ENCODE data around the gene NDFIP2. TPM values are rescaled to one million over a fixed set of nuclear protein-coding genes. Genes with fewer than 3 reads are reported as not detected.

Gene NDFIP2
- total RNA-seq, 1 experiment from 2014 or later: 31.0 TPM

DNA sequence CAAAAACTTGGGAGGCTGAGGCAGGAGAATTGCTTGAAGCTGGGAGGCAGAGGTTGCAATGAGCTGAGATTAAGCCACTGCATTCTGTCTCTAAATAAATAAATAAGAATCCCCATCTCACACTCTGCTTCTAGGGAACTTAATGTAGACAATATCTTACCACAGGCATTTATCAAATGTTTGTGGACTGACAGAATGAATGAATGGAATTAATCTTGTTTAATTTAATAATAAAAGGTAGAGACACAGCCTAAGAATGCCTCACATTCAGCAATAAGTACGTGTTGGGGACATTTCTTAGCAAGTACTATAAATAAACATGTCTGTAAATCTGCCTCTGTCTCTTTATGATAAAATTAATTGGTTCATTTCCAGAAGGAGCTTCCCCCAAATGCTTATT lies 38.7 kb upstream of the NDFIP2 start:
- Histone ChIP-seq H3K4me1 (ENCODE audit: insufficient read depth, low read length) (no peaks in the 10 kb centered on the region), H4K5ac (ENCODE audit: insufficient read length, low read depth, low read length) (no peak overlapping the region), H4K8ac (replicated peaks; ENCODE audit: insufficient read length, low read depth, low read length) (no peak overlapping the region), H2BK5ac (ENCODE audit: insufficient read length, low read length) (no peak overlapping the region), H3T11ph (ENCODE audit: low read length) (no peak overlapping the region), H3K14ac (ENCODE audit: insufficient read depth, low read length) (no peak overlapping the region), H3K27ac (ENCODE audit: insufficient read length, low read depth, low read length) (no peak overlapping the region), H2AK5ac (ENCODE audit: insufficient read length, low read length) (no peak overlapping the region), H2AFZ (ENCODE audit: low read length) (no peak overlapping the region), H2BK120ac (ENCODE audit: low read depth, low read length, poor library complexity, severe bottlenecking) (no peak overlapping the region), H3K4ac (ENCODE audit: low read depth, low read length) (no peak overlapping the region), H3K9me3 (ENCODE audit: control insufficient read depth, low read depth, low read length) (no peaks in the 10 kb centered on the region), H3K23ac (ENCODE audit: insufficient read length, low read depth, low read length) (no peak overlapping the region), H2BK15ac (ENCODE audit: low read depth, low read length) (no peak overlapping the region), H3K79me2 (ENCODE audit: insufficient read depth, low read length) (no peaks in the 10 kb centered on the region), H3K27me3 (ENCODE audit: insufficient read depth, low read length) (no peaks in the 10 kb centered on the region), H3K9ac (ENCODE audit: extremely low read depth, insufficient read length, low read length) (no peak overlapping the region), H4K20me1 (ENCODE audit: control insufficient read depth, insufficient read depth, insufficient read length) (no peaks in the 10 kb centered on the region), H3K56ac (ENCODE audit: insufficient read length, low read depth, low read length) (no peak overlapping the region), H2BK20ac (ENCODE audit: low read depth, low read length, poor library complexity, severe bottlenecking) (no peak overlapping the region), H3K23me2 (ENCODE audit: insufficient read length, low read depth, low read length, poor library complexity, severe bottlenecking) (no peaks in the 10 kb centered on the region), H3K4me2 (ENCODE audit: insufficient read depth, insufficient read length, low read length) (no peak overlapping the region), H3K79me1 (ENCODE audit: insufficient read depth, low read depth, low read length, poor library complexity, severe bottlenecking) (no peaks in the 10 kb centered on the region), H4K91ac (ENCODE audit: insufficient read length, low read depth, low read length) (no peak overlapping the region), H3K18ac (ENCODE audit: insufficient read length, low read depth, low read length) (no peak overlapping the region), H2BK12ac (ENCODE audit: insufficient read length, low read depth, low read length) (no peak overlapping the region)
- Mint-ChIP-seq H3K4me1 (peaks cover 11 to 26% of the 10 kb centered on the region in 2 experiments), H3K27ac (no peak overlapping the region), H3K9me3 (no peaks in the 10 kb centered on the region), H3K36me3 (ENCODE audit: insufficient read depth in 1 of 3, low read depth in 3 of 3) (no peaks in the 10 kb centered on the region), H3K27me3 (ENCODE audit: low read depth) (no peaks in the 10 kb centered on the region), H3K4me3 (no peak overlapping the region)
- DNase-seq: no peak
- TF ChIP-seq, protein P1, sequence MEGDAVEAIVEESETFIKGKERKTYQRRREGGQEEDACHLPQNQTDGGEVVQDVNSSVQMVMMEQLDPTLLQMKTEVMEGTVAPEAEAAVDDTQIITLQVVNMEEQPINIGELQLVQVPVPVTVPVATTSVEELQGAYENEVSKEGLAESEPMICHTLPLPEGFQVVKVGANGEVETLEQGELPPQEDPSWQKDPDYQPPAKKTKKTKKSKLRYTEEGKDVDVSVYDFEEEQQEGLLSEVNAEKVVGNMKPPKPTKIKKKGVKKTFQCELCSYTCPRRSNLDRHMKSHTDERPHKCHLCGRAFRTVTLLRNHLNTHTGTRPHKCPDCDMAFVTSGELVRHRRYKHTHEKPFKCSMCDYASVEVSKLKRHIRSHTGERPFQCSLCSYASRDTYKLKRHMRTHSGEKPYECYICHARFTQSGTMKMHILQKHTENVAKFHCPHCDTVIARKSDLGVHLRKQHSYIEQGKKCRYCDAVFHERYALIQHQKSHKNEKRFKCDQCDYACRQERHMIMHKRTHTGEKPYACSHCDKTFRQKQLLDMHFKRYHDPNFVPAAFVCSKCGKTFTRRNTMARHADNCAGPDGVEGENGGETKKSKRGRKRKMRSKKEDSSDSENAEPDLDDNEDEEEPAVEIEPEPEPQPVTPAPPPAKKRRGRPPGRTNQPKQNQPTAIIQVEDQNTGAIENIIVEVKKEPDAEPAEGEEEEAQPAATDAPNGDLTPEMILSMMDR (conservative IDR thresholded peaks at IDR 0.05): no peak
- WGBS (ENCODE audit: extremely low coverage, insufficient read length, low lambda C conversion rate): no CpG with 5 or more reads among the region's 1 CpG

All from H9 (cell line).